Stimulated activated naive CD8-positive, alpha-beta T cell treated with anti-CD3 and anti-CD28 coated beads, Interleukin-15, Interleukin-2, amounts not matched to agents 100 ng/mL and 50 ng/mL, for 24 hours (primary cell): ENCODE results near the gene TFPT.
A peak's percentile ranks its signal among the peaks of the same experiment; 100 is the strongest.

Experiments
- H3K27ac Mint-ChIP-seq: one replicate; pipeline ENCODE4 v1.8.0; 2021; ENCODE audit warnings: mild to moderate bottlenecking, mixed read lengths
- H3K27me3 Mint-ChIP-seq: one replicate; pipeline ENCODE4 v1.8.0; 2021; ENCODE audit warnings: mixed read lengths
- H3K36me3 Mint-ChIP-seq: one replicate; pipeline ENCODE4 v1.8.0; 2021; ENCODE audit warnings: low read depth, mixed read lengths
- H3K4me1 Mint-ChIP-seq: one replicate; pipeline ENCODE4 v1.8.0; 2021; ENCODE audit warnings: low read depth, mixed read lengths
- H3K4me3 Mint-ChIP-seq: one replicate; pipeline ENCODE4 v1.8.0; 2021; ENCODE audit warnings: mild to moderate bottlenecking, mixed read lengths
- H3K9me3 Mint-ChIP-seq: one replicate; pipeline ENCODE4 v1.8.0; 2021; ENCODE audit warnings: mixed read lengths

The TFPT gene

DNA sequence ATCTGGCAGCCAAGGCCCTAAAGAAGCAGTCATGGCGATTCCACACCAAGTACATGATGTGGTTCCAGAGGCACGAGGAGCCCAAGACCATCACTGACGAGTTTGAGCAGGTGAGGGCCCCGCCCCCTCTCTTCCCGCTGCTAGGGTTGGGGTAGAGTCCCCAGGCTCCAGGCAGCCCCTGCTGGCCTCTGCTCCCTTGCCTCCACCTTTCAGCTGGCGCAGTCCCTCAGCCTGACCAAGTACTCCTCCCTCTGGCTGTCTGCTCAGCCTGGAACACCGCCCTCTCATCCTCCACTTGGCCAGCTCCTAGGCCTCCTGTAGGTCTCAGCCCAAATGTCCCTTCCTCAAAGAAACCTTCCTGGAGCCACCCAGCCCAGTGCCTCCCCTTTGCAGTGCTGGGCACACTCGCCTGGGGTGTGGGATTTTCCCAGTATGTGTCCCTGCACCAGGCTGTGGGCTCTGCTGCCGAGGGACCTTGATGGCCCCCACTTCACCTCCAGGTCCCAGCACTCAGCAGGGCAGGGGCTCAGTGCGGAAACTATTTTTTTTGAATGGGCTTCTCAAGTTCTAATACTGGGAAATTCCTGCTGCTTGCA is 38.4 kb upstream of the TFPT start:
- Mint-ChIP-seq H3K27ac (peak overlapping the region; percentile 52), H3K4me3 (no peak overlapping the region), H3K4me1 (peaks cover 37% of the 10 kb centered on the region), H3K9me3 (no peaks in the 10 kb centered on the region), H3K27me3 (no peaks in the 10 kb centered on the region), H3K36me3 (peaks cover 58% of the 10 kb centered on the region)

DNA sequence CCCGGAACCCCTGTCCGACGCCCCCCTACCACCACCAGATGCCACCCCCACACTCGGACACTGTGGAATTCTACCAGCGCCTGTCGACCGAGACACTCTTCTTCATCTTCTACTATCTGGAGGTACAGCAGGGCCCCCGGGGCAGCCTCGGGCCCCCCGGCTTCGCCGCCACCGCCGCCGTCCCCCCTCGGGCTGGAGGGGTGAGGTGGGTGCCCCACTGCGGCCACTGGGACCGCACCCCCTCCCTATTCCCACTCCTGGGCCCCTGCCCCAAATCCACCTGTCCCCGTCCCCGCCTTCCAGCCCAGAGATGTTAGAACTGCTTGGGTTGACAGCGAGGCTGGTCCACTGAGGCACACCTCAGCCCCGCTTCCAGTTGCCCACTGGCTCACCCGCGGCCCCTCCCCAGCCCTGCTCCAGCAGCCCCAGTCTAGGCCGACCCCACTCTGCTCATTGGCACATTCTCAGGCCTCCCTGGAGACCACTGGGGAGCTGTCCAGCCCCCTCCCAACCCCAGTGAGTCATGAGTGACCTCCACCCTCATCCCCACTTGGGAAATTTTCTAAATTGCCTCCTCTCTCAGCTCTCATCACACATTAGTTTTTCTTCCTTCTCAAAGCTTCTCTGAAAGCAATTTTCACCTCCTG is 37.5 kb upstream of the TFPT start:
- Mint-ChIP-seq H3K27ac (no peak overlapping the region), H3K27me3 (no peaks in the 10 kb centered on the region), H3K4me1 (peaks cover 29% of the 10 kb centered on the region), H3K36me3 (peaks cover 61% of the 10 kb centered on the region), H3K4me3 (no peak overlapping the region), H3K9me3 (no peaks in the 10 kb centered on the region)

DNA sequence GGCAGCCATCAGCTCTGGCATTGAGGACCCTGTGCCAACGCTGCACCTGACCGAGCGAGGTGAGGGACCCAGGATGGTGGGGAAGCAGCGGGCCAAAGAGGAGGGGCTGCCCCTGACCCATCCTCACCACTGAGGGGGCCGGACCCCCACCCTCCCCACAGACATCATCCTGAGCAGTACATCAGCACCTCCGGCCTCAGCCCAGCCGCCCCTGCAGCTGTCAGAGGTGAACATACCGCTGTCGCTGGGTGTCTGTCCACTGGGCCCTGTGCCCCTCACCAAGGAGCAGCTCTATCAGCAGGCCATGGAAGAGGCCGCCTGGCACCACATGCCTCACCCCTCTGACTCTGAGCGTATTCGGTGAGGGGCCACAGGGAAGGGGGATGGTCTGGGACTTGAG is 36.8 kb upstream of the TFPT start:
- H3K4me1 Mint-ChIP-seq, result peaks cover 24% of the 10 kb centered on the region
- H3K9me3 Mint-ChIP-seq, result no peaks in the 10 kb centered on the region
- H3K36me3 Mint-ChIP-seq, result peaks cover 66% of the 10 kb centered on the region
- no peak overlapping the region for H3K27ac Mint-ChIP-seq
- no peaks in the 10 kb centered on the region for H3K27me3 Mint-ChIP-seq
- H3K4me3 Mint-ChIP-seq, result no peak overlapping the region

DNA sequence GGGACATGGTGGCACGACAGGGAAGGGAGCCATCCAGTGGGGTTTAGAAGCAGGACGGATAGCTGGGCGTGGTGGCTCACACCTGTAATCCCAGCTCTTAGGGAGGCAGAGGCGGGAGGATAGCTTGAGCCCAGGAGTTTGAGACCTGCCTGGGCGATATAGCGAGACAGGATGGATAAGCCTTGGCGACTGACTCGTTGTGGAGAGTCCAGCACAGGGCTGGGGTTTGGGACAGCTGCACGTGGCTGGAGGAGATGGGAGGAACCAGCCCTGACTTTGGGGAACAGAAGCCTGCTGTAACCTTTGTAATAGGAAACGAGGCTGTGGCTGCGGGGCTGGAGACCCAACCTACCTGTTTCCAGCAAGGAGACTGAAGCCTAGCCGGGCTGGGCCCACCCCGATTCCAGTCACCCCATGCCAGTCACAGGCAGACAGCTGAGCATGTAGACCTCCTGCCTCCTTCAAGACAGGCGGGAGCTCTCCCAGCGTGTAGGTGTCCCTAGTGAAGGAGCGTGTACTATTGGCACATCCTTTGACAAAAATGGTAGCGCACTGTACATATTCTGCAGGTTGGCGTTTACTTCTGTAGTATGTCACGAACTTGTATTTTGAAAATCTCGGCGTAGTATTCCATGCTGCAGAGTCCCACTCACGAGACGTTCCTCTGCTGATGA is 36.0 kb upstream of the TFPT start:
- H3K27me3 Mint-ChIP-seq, result no peaks in the 10 kb centered on the region
- H3K27ac Mint-ChIP-seq, result no peak overlapping the region
- H3K36me3 Mint-ChIP-seq, result peaks cover 68% of the 10 kb centered on the region
- no peaks in the 10 kb centered on the region for H3K9me3 Mint-ChIP-seq
- H3K4me1 Mint-ChIP-seq, result peaks cover 19% of the 10 kb centered on the region
- H3K4me3 Mint-ChIP-seq, result no peak overlapping the region

DNA sequence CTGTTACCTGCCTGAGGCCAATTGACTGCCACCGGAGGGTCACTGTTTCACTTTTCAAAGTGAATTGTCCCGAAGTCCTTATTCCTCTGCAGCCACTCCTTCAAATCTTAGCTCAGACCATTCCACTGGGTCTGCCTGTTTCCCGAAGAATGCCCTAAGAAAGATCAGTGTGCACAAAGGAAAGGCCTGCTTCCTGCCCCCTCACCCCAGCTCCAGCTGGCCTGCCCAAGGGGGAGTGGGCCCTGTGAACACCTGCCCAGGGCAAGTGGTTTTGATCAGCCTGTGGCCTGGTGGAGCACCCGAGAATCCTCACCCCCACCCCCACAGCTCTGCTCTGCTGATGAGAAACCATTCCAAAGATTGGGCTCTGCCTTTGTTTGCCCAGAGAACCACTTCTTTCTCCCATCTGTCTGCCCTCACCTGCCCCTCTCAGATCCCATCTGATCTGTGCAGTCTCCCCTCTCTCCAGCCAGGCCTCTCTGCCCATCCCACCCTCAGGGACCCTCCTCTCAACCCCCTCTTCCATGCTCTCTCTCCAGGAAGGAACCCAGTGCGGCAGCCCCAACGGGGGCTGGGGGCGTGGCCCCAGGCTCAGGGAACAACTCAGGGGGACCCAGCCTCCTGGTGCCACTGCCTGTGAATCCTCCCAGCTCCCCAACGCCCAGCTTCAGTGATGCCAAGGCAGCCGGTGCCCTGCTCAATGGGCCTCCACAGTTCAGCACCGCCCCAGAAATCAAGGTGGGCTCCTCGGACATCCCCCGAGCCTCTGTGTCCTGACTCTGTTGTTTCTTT is 33.8 kb upstream of the TFPT start:
- Mint-ChIP-seq H3K4me1 (peaks cover 10% of the 10 kb centered on the region), H3K36me3 (peaks cover 61% of the 10 kb centered on the region), H3K27me3 (no peaks in the 10 kb centered on the region), H3K27ac (no peak overlapping the region), H3K4me3 (no peak overlapping the region), H3K9me3 (no peaks in the 10 kb centered on the region)

DNA sequence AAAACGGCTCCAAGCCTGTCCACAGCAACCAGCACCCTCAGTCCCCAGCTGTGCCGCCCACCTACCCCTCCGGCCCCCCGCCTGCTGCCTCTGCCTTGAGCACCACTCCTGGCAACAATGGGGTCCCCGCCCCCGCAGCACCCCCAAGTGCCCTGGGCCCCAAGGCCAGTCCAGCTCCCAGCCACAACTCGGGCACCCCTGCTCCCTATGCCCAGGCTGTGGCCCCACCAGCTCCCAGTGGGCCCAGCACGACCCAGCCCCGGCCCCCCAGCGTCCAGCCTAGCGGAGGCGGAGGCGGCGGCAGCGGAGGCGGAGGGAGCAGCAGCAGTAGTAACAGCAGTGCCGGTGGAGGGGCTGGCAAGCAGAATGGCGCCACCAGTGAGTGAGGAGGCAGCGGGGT is 32.7 kb upstream of the TFPT start:
- Mint-ChIP-seq H3K27me3 (no peaks in the 10 kb centered on the region), H3K27ac (no peak overlapping the region), H3K4me3 (no peak overlapping the region), H3K4me1 (peaks cover under 1% of the 10 kb centered on the region), H3K9me3 (no peaks in the 10 kb centered on the region), H3K36me3 (peaks cover 62% of the 10 kb centered on the region)

DNA sequence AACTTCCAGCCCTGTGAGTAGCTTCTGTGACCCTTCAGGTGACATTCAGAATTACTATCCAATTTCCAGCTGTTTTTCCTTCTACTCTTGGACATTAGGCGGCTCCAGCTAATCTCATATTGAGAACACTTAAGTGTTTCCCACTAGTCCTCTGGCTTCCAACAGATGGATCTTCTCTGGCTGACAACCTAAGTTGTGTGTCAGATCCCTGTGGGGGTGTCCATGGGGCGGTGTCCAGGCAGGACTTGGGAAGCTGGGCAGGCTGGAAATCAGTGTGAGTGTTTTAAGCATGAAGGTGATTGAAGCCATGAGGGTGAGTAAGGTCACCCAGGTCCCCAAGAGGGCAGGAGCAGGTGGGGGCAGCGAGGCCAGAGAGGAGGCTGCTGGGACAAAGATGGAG is 32.2 kb upstream of the TFPT start:
- no peak overlapping the region for H3K27ac Mint-ChIP-seq
- no peaks in the 10 kb centered on the region for H3K9me3 Mint-ChIP-seq
- no peak overlapping the region for H3K4me3 Mint-ChIP-seq
- H3K4me1 Mint-ChIP-seq, result no peaks in the 10 kb centered on the region
- no peaks in the 10 kb centered on the region for H3K27me3 Mint-ChIP-seq
- H3K36me3 Mint-ChIP-seq, result peaks cover 66% of the 10 kb centered on the region

DNA sequence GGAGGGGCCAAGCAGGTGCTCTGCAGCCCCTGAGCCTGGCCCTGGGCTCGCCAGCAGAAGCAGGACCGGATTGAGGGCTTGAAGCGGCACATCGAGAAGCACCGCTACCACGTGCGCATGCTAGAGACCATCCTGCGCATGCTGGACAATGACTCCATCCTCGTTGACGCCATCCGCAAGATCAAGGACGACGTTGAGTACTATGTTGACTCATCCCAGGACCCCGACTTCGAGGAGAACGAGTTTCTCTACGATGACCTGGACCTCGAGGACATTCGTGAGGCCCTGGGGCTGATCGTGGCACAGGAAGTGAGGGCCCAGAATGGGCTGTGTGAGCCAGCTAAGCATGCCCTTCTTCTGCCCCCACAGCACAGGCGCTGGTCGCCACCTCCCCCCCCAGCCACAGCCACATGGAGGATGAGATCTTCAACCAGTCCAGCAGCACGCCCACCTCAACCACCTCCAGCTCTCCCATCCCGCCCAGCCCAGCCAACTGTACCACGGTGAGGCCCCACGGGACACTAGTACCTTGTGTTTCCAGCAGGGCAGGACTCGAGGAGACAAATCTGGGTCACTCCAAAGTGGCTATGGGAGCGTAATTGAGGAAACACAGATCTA is 30.2 kb upstream of the TFPT start:
- Mint-ChIP-seq H3K9me3 (no peaks in the 10 kb centered on the region), H3K27me3 (no peaks in the 10 kb centered on the region), H3K4me3 (no peak overlapping the region), H3K4me1 (peaks cover 3% of the 10 kb centered on the region), H3K36me3 (peaks cover 60% of the 10 kb centered on the region), H3K27ac (no peak overlapping the region)

DNA sequence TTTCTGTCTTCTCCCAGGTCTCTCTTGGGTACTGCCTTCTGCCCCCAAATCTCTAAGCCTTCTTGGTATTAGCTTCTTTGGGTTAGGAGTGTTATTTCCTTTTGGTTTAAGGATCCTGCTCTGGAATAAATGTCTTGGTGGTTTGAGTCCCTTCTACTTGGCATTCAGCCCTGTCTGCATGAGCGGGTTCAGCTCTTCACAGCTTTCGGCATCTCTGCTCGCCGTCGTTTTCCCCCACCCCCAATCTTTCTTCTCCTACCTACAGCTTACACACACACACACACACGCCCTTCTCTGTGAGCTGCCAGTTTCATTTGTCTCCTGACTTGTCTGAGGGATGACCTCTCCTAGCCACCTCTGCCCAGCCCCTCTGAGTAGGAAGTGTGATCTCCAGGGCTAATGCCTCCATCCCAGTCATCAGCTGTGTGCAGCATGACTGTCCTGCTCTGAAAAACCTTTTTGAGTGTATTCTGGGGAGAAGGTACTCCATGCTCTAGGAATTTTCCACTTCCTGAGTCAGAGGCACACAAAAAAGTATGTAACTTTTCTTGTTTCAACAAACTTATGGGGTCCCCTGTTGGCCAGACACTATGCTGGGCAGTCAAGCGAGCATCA is 26.8 kb upstream of the TFPT start:
- Mint-ChIP-seq H3K36me3 (peaks cover 40% of the 10 kb centered on the region), H3K9me3 (no peaks in the 10 kb centered on the region), H3K4me3 (no peak overlapping the region), H3K27me3 (no peaks in the 10 kb centered on the region), H3K27ac (peak overlapping the region; percentile 13), H3K4me1 (peaks cover 24% of the 10 kb centered on the region)

DNA sequence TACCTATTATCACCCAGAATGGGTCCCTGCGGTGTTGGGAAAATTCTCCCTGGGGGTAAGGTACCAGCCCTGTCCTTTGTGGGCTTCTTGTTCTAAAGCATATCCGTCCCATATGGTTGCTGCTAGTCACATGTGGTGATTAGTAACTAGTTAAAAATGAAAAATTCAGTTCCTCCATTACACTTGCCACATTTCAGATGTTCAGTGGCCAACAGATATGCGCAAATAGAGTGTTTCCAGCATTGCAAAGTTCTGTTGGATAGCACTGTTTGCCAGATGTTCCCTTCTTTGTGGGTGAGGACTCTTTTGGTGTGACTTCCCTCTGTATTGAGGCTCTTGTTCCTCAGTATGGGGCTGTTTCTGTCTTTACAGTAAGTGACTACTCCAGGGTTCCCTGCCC is 25.9 kb upstream of the TFPT start:
- peak overlapping the region; percentile 13 for H3K27ac Mint-ChIP-seq
- peaks cover 32% of the 10 kb centered on the region for H3K36me3 Mint-ChIP-seq
- peaks cover 30% of the 10 kb centered on the region for H3K4me1 Mint-ChIP-seq

DNA sequence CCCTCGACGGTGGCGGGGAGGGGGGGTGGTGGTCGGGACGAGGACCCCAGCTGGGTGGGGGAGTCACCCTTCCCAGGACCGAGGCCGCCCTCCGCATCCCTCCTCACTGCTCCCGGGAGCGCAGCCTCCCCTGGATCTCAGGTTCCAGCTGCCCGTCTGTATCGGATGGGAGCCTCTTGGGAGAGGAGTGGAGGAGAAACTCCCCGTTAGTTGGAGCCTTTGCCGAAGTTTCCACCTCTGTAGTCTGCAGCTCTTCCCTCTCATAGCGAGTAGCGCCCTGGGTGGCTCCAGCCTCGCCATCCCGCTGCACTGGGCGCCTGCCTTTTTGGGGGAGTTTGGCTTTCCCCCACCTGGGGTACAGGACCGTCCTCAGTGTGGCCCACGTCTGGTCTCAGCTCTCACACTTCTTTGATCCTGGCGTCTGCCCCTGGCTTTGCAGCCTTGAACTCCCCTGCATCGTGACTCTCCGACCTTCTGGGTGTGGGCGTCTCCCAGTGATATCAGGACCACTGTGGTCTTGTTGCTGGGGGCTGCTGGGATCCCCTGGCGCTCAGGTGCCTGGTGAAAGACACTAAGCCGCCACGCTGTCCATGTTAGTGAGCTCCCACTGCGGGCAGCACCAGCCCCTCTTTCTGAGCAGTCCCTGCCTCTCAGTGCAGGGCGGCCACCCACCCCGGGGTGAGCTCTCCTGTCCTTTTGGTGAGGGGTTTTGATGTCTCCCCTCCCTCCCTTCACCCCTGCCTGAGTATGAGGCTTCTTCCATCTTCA is 23.2 kb upstream of the TFPT start:
- H3K4me1 Mint-ChIP-seq, result peaks cover 37% of the 10 kb centered on the region
- H3K27ac Mint-ChIP-seq, result peak overlapping the region; percentile 97
- peaks cover 16% of the 10 kb centered on the region for H3K36me3 Mint-ChIP-seq
- no peaks in the 10 kb centered on the region for H3K27me3 Mint-ChIP-seq
- no peaks in the 10 kb centered on the region for H3K9me3 Mint-ChIP-seq
- H3K4me3 Mint-ChIP-seq, result peak overlapping the region; percentile 89

More for the DNA sequence above, 25.9 kb upstream of the TFPT start:
- Mint-ChIP-seq H3K27me3 (no peaks in the 10 kb centered on the region), H3K9me3 (no peaks in the 10 kb centered on the region), H3K4me3 (no peak overlapping the region)

DNA sequence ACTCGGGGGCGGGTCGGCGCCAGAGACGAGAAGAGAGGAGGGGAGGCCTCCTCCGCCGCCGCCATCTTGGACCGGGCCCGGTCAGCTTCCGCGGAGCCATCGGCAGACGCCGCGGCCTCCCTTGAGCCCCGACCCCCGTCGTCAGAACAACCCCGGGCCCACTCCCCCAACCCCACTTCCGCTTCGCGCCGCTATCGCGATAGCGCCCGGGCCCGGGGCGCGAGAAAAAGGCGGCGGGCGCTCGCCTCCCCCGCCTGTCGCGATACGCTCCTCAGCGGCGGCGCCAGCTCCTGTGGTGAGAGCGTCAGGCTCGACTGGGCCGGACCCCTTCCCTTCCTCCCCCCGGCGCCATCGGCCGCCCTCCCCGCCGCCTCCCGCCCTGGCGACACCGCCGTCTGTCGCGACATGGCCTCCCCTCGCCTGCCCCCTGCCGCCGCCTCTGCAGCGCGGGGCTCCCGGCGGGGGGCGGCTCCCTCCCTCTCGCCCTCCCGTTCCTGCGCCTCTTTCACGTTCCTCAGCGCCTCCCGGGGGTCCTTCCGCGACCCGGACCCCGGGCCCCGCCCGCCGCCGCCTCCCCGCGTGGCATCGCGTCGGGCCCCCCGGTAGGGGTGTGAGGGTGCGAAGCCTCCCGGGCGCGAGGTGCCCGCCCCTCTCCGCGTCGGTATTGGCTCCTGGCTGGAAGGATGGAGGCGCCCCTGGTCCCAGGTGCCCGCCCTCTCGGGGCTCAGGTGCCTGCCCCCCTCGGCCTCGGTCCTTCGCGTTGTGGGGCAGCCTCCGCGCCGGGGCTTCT is 22.4 kb upstream of the TFPT start, which contains the start of gene CNOT3:
Gene CNOT3, plus strand, starts transcription at position 64 of the 790 bp plus-strand sequence. CDS start 5,217 bp downstream, outside the sequence.
- Mint-ChIP-seq H3K27me3 (no peaks in the 10 kb centered on the region), H3K36me3 (peaks cover 8% of the 10 kb centered on the region), H3K4me1 (peaks cover 37% of the 10 kb centered on the region), H3K27ac (peak within 1 kb of the TSS; percentile 97), H3K9me3 (no peaks in the 10 kb centered on the region), H3K4me3 (peak within 1 kb of the TSS; percentile 89)
